Activated T-cell treated with anti-CD3 and anti-CD28 coated beads for 48 hours (primary cell): ENCODE measurements around the gene ABR.
"Not testable (repeated sequence)": the region's sequence is repeated elsewhere in the genome, so short reads cannot be mapped to it uniquely, and the experiment has no call there.

Source experiments
- DNase-seq: peaks from one replicate; pipeline ENCODE4 v3.0.0-alpha.2; 2020; ENCODE audit warnings: low read depth

The ABR gene

DNA sequence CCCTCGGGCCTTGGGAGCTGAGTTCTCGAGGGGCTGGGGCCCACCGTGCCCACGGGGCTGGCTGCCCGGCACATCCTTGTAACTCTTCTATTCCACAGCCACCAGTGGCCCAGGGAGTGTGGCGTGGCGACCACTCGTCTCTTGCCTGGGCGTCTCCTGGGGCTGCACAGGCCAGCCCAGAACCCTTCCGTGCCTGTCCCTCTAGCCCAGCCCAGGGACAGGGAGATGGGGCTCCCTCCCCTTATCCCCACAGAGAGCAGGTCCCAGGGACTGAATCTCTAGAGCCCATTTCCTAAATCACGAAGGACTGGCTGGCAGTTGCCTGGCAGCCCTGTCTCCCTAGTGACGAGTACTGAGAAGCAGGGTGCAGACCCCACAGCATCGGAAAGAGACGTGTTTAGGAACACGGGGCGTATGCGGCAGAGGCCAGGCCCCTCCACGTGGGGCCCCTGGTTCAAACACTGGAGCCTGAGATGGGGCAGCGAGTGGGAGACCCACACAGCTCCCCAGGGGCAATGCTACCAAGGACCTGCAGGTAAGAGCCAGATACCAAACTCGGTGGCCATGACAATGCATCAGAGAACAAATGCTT, 131.8 kb downstream of the ABR start:
- no peak for DNase-seq

- DNase-seq: no peak
These were observed 132.5 kb downstream of the ABR start for GRCh38 chr17:1047177-1047878.

DNA sequence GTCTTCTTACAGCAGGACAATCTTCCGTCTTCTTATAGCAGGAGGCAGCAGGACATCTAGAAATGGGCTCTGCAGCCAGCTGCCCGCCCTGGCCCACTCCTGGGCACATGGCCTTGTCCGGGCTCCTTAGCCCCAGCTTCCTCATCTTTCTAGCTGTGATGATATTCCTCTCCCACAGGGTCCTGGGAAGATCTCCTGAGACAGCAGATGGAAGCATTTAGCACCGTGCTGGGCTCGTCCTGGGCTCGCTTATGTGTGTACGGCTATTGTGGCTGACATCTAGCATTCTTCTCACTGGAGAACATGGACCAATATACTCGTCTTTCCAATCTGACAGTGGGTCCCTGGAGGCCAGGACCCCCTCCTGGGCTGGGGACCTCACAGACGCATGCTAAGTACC, 134.3 kb downstream of the ABR start:
- no peak for DNase-seq

- not testable (repeated sequence) for DNase-seq
These were observed 135.3 kb downstream of the ABR start for GRCh38 chr17:1044387-1045009.

DNA sequence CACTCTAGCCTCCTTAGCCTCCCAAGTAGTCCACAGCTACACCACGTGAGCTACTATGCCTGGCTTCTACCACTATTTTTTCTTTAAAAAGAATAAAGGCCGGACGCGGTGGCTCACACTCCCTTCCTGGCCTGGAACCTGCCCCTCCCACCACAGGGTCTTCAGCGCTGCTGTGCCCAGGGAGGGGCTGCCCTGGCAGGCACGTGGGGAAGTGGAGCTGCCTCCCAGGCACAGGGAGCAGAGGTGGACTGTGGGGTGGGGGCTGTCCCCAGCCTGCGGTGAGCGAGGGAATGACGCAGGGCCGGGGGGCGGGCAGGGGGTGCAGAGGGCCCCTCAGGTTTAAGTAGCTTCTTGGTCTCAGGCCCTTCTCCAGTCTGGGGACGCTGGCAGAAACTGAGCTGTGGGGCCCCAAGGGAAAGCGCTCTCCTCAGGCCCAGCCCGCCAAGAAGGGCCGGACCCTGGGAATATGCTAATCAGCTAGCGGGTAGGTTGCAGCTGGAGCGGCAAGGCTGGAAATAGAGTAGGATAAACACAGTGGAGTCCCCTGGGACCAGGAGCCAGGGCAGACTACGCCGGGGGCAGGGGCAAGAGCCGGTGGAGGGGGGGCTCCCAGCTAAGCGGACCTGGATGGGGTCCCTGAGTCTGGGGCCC, 136.1 kb downstream of the ABR start:
- no peak for DNase-seq

- no peak for DNase-seq
These were observed 137.3 kb downstream of the ABR start for GRCh38 chr17:1042486-1042885.

DNA sequence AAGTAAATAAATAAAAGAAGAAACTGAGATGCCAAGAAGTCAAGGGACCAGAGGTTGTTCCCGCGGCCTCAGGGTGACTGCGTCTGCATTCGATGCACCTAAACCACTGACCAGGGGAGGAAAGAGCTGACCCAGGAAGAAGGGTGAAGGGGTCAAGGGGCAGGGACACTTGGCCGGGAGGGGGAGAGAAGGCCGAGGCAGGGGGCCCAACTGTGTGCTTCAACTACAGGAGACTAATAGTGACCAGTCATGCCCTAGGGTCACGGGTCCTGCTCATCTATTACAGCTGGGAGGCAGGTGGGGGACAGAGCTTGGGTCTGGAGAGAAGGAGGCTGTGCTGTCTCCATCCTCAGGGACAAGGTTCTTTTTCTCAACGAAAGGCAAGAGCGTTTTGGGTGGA, 138.0 kb downstream of the ABR start:
- no peak for DNase-seq

DNA sequence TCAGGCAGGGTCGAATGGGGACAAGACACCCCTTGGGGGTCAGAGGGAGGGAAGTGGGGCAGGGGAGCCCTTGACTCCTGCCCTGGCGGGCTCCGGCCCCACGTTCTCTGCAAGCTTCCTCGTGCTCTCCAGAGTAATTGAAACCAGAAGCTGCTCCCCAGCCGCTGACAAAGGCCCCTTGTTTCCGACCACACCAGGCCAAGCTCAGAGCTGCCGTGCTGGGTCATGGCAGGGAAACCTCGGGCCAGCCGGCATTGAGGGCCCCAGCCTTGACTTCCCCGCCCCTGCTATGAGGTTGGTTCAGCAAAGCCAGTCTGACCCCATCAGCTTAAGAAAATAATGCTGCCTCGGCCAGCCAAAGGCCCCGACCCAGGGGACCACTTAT, 139.6 kb downstream of the ABR start:
- no peak for DNase-seq

DNA sequence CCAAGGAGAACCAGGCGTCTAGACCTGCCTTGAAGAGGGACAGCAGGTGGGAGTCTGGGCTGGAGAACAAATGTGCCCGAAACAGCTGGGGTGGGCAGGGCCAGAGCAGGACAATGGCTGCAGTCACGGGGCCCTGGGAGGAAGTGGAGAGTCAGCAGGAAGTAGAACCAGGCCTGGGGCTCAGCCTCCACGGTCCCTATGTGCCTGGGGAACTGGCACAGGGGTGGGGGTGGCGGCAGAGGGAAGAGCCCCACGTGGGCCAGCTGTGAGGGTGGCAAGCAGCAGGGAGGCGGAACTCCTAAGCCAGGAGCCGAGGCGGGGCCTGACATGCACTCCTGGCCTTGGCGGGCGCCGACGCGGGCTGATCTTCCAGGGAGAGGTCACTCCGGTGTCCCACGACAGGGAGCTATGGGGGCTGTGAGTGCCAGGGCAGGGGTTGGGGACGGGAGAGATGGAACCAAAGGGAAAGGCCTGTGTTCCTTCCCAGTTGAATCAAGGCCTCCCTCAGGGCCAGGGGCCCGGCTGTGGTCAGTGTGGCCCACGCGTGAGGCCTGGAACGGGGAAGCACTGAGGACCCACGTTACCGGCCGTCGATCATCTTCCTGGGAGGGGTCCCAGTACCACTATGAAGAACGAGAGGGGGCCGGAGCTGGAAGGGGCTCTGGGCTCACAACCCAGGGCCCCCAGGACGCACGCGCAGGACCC, 140.1 kb downstream of the ABR start:
- no peak for DNase-seq

DNA sequence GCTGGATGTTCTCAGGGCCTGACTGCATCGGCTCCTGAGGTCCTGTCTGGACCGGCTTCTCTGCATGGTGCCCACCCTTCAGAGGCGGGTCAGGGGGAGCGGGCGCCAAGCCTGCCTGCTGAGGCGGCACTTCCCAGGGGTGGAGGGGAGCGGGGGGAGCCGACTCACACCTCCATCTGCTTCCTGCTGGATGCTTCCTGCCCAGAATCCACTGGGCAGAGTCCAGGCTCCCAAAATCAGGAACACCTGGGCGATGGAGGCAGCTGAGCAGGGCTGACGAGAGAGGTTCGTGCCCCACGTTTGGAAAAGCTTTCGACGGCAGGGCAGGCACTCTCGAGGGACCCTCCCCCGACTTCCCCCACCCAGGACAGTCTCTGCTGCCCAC, 140.7 kb downstream of the ABR start:
- DNase-seq: no peak

GRCh38 chr17:1038459-1039122, 141.2 kb downstream of the ABR start:
- DNase-seq: no peak

DNA sequence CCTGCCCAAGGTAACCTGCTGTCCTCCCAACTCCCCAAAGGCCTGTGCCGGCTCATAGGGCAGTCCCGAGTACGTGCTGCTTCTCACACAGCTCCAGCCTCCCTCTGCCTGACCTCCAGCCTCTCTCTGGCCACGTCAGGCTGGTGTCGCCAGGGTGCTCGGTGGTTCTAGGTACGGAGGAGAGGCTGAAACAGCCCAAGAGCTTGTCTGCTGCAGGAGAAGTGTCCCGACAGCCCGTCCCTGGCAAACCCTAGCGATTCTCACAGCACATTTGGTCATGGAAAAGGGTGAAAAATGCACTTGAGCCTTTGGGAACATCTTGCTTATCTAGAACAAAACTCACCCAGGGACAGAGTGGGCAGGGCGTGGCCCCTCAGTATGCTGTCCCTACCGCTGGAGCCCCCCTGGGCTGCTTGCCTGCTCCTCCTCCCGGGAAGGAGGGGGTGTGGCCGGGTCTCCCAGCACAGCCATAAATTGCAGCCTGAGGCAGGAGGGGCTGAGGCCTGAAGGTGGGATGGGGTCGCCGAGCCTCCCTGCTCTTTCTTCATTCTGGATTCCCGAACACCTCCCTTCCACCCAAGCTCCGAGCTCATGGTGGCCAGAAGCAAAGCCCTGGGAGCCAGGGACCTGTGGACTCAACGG, 142.4 kb downstream of the ABR start:
- no peak for DNase-seq

DNA sequence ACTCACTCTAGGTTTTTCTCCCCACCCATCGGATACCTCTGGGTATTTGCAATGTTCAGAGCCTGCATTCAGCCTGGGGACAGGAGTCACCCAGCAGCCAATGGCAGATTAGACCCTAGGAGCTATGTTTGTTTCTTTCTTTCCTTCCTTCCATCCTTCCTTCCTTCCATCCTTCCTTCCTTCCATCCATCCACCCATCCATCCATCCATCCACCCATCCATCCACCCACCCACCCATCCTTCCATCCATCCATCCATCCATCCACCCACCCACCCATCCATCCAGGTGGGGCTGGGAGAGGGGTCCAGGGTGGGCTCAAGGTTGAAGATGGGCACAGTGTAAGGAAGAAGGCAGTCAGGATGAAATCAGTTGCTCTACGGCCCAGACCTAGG, 142.9 kb downstream of the ABR start:
- DNase-seq: no peak

DNA sequence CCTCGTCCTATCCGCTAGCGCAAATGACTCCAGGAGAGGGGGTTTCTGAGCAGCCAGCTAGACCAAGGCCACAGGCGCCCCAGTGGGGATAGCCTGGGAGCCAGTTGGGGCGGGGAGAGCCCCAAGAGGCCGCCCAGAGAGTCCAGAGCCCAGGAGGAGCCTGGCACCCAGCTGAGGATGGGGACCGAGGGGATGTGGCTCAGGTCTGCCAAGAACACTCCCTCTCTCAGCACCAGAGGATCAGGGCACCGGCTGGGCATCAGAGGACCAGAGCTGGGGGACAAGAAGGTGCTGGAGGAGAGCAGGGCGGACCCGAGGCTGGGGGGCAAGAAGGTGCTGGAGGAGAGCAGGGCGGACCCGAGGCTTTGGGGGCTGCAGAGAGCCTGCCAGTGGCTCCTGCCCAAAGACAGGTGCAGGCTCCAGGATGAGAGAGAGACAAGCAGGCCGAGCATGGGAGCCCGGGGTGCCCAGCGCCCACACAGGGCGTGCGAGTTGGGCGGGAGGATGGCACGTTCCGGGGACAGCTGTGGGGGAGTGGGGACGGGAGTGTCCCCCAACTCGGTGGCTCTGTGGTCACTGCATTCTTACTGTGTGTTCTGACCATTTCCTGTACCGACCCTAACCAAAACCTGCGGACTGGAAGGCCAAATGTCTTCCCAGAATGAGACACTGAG, 143.5 kb downstream of the ABR start:
- DNase-seq: no peak

DNA sequence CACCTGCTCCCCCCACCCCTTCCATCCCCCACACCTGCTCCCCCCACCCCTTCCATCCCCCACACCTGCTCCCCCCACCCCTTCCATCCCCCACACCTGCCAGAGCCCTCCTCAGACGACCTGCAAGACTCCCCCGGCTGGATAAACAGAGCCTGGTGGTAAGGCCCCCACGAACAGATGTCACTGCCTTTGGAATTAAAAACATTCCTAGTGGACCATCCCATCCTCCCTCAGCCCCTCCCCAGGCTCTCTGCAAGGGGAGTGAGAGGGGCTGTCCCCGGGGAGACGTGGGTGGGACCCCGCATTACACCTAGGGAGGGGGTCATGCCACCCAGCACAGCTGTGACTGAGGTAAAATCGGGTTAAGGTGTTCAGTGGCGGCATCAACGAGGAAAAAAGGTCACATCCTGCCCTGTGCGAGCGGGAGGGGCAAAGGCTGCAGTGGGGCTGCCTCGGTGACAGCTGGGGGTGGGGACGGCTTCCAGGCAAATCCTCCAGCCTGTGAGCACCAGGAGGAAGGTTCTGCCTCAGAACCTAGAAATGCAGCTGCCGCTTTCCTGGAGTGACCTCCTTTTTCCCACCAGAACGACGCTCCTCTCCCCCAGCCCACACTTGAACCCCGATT, 144.1 kb downstream of the ABR start:
- no peak for DNase-seq

DNA sequence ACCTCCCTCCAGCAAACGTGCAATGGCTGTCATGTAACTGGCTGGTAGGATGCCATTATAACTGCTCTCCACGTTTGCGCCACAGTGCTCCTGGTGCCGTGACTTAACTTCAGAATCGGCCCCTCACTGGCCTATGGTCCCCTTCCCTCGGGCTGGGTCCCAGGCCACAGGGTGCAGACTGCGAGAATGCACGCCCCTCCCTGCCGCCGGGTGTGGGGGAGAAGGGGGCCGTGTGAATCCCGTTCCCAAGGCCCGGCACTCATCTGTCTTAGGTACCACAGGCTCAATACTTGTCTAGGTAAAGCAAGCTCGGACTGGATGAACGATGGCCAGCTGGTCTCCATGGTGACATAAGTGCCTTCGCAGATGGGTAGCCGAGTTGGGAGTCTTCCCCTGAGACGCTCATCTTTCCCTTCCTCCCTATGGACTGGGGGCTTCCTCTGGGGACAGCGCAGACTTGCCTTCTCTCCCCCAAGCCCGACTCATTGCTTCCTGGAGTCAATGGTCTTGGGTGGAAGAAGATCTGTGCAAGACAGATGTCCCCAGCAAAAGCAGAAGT, 145.1 kb downstream of the ABR start:
- no peak for DNase-seq

DNA sequence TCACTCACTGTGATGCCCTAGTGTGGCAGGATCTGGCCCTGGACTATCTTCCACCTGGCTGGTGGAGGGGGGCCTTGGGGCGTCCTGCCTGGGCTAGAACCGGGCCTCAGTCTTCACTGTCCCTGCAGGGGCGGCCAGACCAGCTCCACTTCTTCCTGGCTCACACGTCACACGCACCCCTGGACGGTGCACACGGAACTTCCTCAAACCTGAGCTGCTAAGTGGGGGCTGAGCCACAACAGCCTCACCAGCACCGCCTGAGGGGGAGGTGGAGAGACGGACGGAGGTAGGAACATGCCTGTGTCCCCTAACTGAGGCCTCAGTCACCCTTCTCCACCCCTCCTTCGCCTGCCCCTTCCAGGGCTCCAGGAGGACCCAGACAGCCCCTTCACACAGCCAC, 146.3 kb downstream of the ABR start:
- DNase-seq: no peak

DNA sequence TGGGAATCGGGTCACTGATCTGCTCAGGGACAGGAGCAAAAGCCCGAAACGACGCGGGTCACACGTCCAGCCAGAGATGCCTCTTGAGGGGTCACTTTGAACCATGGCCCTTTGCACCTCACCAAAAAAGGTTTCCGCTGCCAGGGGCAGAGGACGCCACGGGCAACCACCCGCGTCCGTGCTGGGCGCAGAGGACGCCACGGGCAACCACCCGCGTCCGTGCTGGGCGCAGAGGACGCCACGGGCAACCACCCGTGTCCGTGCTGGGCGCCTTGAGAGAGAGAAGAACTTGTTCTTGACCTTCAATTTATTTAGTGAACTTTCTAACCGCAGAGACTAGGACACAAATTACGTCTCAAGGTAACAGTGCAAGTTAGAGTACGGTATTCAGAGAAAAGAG, 147.4 kb downstream of the ABR start:
- DNase-seq: no peak

DNA sequence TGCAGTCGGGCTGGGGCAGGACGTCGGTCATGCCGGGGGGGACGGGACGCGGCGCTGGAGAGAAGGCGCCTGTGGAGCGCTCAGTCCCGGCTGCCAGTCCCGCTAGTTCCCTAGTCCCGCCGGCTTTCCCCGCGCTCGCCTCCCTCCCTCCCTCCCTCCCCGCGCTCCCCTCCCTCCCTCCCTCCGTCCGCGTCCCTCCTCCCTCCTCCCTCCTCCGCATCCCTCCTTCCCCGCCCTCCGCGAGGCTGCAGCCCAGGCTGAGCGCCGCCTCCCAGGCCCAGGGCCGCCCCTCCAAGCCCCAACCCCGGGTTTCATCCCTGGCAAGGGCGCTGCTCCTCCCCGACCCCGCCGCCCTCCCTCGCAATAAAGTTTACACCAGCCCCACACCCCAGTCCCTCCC, 148.1 kb downstream of the ABR start:
- DNase-seq: no peak
